Duodenal mucosa (tissue), 2 donors: Measurements from ENCODE around the gene ZSCAN20.

Experiments used
- H3K27ac ChIP-seq: one replicate; pipeline ENCODE4 v1.7.0; 2013; ENCODE audit warnings: low read depth, low read length
- H3K27me3 ChIP-seq, 2 donors: one replicate each; pipeline ENCODE4 v1.7.0; 2013; ENCODE audit warnings: low read length in 2 of 2, control low read depth in 1 of 2; ENCODE audit not compliant: insufficient read depth in 2 of 2, control insufficient read depth in 1 of 2
- H3K36me3 ChIP-seq, 2 donors: one replicate each; pipeline ENCODE4 v1.7.0; 2013; ENCODE audit warnings: low read length in 2 of 2, control low read depth in 1 of 2; ENCODE audit not compliant: insufficient read depth in 2 of 2, control insufficient read depth in 1 of 2
- H3K4me1 ChIP-seq, 2 donors: one replicate each; pipeline ENCODE4 v1.7.0; 2013; ENCODE audit warnings: low read length in 2 of 2, control low read depth in 1 of 2; ENCODE audit not compliant: insufficient read depth in 2 of 2, control insufficient read depth in 1 of 2
- H3K4me3 ChIP-seq, 2 donors: one replicate each; pipeline ENCODE4 v1.7.0; 2013; ENCODE audit warnings: low read length in 2 of 2, low read depth in 1 of 2
- H3K9ac ChIP-seq, 2 donors: one replicate each; pipeline ENCODE4 v1.7.0; 2013; ENCODE audit warnings: low read length in 2 of 2, low read depth in 1 of 2
- H3K9me3 ChIP-seq, 2 donors: one replicate each; pipeline ENCODE4 v1.7.0; 2013; ENCODE audit warnings: low read length in 2 of 2, control low read depth in 1 of 2; ENCODE audit not compliant: control insufficient read depth in 1 of 2

Gene ZSCAN20

GRCh38 chr1:33433509-33434362 is 38.7 kb upstream of the ZSCAN20 start:
- H3K9ac ChIP-seq, result no peak overlapping the region
- peaks cover 0 to 3% of the 10 kb centered on the region in 2 donors for H3K27me3 ChIP-seq
- H3K36me3 ChIP-seq, result no peaks in the 10 kb centered on the region
- H3K27ac ChIP-seq, result no peak overlapping the region
- H3K4me1 ChIP-seq, result peaks cover 10 to 11% of the 10 kb centered on the region in 2 donors
- H3K9me3 ChIP-seq, result no peaks in the 10 kb centered on the region
- no peak overlapping the region for H3K4me3 ChIP-seq

DNA sequence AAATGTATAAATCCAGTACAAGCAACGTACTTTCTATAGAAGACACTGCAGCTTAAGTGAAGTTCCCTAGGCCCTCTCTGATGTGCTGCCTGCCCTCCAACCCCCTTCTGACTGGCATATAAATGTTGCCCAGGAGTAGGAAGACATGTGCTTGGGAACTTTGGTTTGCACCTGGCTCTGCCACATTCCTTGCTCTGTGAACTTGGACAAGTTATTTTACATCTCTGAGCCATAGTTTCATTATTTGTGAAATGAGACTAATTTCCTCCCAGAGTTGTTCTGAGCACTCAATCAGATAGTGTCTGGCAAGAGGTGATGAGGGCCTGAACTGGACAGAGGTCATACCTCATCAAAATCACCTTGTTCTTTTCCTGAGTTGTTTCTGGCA is 38.1 kb upstream of the ZSCAN20 start:
- H3K9me3 ChIP-seq, result no peaks in the 10 kb centered on the region
- no peak overlapping the region for H3K27ac ChIP-seq
- no peak overlapping the region for H3K9ac ChIP-seq
- H3K4me3 ChIP-seq, result no peak overlapping the region
- no peaks in the 10 kb centered on the region for H3K27me3 ChIP-seq
- peaks cover 8 to 9% of the 10 kb centered on the region in 2 donors for H3K4me1 ChIP-seq
- H3K36me3 ChIP-seq, result no peaks in the 10 kb centered on the region

DNA sequence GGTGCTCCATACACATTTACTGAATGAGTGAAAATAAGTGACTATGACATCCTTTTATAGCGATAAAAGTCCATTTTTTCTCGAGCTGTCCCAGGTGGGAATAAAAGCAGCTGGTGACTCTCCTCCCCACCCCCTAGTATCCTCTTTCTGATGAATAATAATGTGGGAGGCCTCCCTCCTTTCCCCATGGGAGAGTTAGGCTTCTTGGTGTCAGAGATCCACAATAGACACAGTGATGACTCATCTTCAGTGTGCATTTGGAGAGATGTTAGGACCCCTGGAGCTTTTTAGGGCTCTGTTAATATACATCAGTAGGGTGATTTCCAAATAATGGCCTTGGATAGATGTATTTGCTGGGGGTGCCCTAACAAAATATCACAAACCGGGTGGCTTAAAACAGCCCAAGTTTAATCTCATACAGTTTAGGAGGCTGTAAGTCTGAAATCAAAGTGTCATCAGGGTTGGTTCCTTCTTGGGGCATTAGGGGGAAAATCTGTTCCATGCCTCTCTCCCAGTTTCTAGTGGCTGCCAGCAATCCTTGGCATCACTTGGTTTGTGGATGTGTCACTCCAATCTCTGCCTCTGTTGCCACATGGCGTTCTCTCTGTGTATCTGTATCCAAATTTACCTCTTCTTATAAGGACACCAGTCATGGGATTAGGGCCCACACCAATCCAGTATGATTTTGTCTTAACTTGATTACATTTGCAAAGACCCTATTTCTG is 37.2 kb upstream of the ZSCAN20 start:
- no peak overlapping the region for H3K27ac ChIP-seq
- H3K4me3 ChIP-seq, result no peak overlapping the region
- peaks cover under 1 to 5% of the 10 kb centered on the region in 2 donors for H3K4me1 ChIP-seq
- no peak overlapping the region for H3K9ac ChIP-seq
- no peaks in the 10 kb centered on the region for H3K36me3 ChIP-seq
- H3K9me3 ChIP-seq, result no peaks in the 10 kb centered on the region
- H3K27me3 ChIP-seq, result no peaks in the 10 kb centered on the region

DNA sequence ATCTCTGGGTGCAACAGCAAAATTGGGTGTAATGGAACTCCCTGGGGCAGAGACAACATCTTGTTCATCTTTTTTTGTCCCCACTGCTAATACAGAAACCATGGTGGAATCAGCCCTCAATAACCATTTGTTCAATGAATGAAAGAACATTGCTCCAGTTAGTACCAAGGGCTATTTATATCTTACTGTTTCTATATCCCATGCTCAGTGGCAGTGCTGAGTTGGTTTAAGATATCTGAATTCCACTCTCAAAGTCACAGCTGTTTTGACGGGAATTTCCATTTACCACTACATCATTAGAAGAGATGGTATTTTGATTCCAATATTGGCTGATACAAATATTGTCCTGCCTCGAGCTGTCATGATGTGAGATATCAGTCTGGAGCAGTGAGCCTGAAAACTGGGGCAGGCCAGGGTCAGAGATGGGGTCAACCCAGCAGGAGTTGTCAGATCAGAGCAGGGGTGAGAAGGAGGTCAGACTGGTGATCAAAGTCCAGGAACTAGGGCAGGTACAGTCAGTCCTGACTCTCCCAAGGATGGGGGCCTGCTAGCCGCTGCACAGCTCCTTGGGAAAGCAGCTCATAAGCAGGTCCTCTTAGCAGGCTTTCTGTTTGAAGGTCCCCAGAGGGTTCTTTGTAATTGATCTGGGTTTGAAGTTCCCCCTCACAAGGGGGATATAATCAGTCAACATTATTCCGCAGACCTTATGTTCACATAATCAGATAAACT is 35.7 kb upstream of the ZSCAN20 start:
- H3K27ac ChIP-seq, result no peak overlapping the region
- H3K36me3 ChIP-seq, result no peaks in the 10 kb centered on the region
- H3K9ac ChIP-seq, result no peak overlapping the region
- H3K9me3 ChIP-seq, result no peaks in the 10 kb centered on the region
- H3K4me1 ChIP-seq, result peaks cover 0 to 5% of the 10 kb centered on the region in 2 donors
- H3K4me3 ChIP-seq, result no peak overlapping the region
- no peaks in the 10 kb centered on the region for H3K27me3 ChIP-seq

- Histone ChIP-seq H3K27me3 (no peaks in the 10 kb centered on the region), H3K9ac (no peak overlapping the region), H3K4me3 (no peak overlapping the region), H3K36me3 (no peaks in the 10 kb centered on the region), H3K4me1 (peaks cover 0 to 5% of the 10 kb centered on the region in 2 donors), H3K9me3 (no peaks in the 10 kb centered on the region), H3K27ac (no peak overlapping the region)
These were observed 33.9 kb upstream of the ZSCAN20 start for GRCh38 chr1:33438364-33439160.

DNA sequence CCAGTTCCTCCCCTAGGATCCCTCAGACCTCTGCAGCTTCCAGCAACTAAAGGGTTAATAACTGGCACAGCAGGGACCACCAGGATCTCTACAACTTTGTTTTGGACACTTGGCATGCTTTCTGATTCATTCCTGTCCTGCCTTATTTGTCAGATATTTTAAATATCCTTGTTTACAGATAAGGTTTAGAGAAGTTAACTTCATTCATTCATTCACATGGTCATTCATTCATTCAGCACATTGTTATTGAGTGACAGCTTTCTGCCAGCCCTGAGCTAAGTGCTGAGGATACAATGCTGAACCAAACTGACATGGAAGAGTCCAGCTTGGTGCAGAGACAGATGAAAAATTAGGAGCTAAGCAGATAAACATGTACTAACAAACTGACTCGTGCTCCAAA is 32.8 kb upstream of the ZSCAN20 start:
- no peak overlapping the region for H3K4me3 ChIP-seq
- H3K36me3 ChIP-seq, result no peaks in the 10 kb centered on the region
- H3K27me3 ChIP-seq, result no peaks in the 10 kb centered on the region
- H3K9me3 ChIP-seq, result no peaks in the 10 kb centered on the region
- H3K9ac ChIP-seq, result no peak overlapping the region
- no peak overlapping the region for H3K27ac ChIP-seq
- no peaks in the 10 kb centered on the region for H3K4me1 ChIP-seq

- Histone ChIP-seq H3K27me3 (no peaks in the 10 kb centered on the region), H3K4me1 (no peaks in the 10 kb centered on the region), H3K9me3 (no peaks in the 10 kb centered on the region), H3K4me3 (no peak overlapping the region), H3K27ac (no peak overlapping the region), H3K36me3 (no peaks in the 10 kb centered on the region), H3K9ac (no peak overlapping the region)
These were observed 31.2 kb upstream of the ZSCAN20 start for GRCh38 chr1:33441088-33441745.

DNA sequence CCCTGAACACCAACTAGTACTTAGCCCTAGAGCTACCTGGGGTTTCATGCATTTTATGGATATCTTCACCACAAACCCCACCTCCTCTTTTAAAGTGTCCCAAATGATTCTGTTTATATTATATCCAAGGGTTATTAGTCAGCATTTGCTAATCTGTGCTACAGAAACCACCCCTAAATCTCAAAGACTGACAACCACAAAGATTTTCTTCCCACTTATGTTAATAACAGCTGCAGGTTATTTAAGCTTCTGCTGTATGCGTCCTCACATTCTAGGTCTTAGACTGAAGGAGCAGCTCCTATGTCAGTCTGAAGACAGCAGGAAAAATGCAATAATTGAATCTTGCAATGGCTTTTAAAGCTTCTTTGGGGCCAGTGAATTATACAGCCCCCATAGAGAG is 30.3 kb upstream of the ZSCAN20 start:
- Histone ChIP-seq H3K9me3 (no peaks in the 10 kb centered on the region), H3K27me3 (no peaks in the 10 kb centered on the region), H3K9ac (no peak overlapping the region), H3K4me1 (no peaks in the 10 kb centered on the region), H3K27ac (no peak overlapping the region), H3K36me3 (no peaks in the 10 kb centered on the region), H3K4me3 (no peak overlapping the region)

DNA sequence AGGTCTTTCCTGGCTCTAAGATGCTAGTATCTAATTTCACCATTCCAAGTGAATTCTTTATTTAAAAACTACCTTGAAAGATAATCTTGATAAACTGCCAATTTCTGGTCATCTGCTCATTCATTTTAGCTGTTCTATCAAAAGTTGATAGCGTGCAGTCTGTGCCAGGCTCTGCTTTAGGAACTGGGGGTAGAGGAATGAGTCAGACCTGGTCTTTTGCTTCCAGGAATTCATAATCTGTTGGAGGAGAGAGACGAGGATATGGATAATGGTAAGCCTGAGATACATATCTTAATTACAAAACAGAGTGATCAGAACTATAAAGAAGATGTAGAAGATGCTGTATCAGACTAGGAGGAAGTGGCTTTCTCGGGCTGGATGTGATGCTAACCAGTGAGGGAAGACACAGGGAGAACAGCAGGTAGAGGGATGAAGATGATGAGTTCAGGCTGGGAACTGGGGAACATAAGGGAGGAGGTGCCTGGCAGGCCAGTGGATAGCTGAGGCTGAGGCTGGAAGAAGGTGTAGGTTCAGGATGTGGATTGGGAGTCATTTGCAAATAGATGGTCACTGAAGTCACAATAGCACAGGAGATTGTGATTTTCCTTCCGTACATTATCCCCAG is 29.3 kb upstream of the ZSCAN20 start:
- no peaks in the 10 kb centered on the region for H3K4me1 ChIP-seq
- no peak overlapping the region for H3K27ac ChIP-seq
- H3K9ac ChIP-seq, result no peak overlapping the region
- H3K9me3 ChIP-seq, result no peaks in the 10 kb centered on the region
- H3K36me3 ChIP-seq, result no peaks in the 10 kb centered on the region
- peaks cover 0 to 4% of the 10 kb centered on the region in 2 donors for H3K27me3 ChIP-seq
- no peak overlapping the region for H3K4me3 ChIP-seq
